ENCODE measurements around the gene CNGA3.
"Not testable (repeated sequence)": the region's sequence is repeated elsewhere in the genome, so short reads cannot be mapped to it uniquely, and the experiment has no call there.

The CNGA3 gene

DNA sequence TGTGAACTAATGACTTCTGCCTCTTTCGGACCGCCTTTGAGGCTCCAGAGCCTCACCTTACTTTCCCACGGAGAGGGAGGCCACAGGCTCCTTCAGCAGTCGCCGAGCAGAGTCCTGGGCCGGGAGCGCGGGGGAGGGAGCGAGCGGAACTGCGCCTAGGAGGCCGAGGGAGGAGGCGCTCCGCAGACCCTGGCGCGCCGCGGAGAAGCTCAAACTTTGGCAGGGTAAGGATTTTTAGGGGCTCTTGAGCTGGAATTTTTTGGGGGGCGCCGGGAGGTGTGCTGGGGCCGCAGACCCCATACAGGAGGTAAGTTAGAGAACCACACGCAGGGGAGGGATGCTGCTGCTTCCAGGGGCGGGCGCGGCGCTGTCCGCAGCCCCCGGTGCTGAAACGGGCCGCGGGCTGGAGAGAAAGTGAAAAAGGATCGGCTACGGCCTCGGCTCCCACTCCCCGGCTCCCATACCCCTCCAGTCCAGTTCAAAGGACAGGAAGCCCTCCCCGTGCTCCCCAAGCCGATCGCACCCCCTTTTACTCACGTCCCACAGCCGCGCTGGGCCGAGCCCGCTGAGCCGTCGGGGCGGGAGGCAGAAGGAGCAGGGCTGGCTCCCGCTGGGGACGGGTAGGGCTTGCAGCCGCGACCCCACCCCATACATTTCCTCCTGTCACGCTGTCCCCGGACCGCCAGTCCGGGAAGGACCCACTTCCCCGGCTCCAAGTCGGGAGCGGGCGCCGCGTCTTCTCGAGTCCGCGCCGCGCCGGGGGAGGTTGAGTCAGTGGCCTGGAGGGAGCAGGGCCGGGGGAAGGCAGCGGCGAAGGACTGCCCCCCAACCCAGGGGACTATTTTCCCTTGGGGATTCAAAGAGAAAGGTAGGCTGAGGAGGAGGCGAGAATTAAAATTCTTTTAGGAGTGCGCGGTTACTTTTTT is at the start of gene CNGA3:
Gene CNGA3, plus strand, starts transcription at position 146 of the 926 bp plus-strand sequence. CDS start 23,520 bp downstream, outside the sequence.
- DNase-seq (ENCODE audit: low spot score), result peak; percentile 20

DNA sequence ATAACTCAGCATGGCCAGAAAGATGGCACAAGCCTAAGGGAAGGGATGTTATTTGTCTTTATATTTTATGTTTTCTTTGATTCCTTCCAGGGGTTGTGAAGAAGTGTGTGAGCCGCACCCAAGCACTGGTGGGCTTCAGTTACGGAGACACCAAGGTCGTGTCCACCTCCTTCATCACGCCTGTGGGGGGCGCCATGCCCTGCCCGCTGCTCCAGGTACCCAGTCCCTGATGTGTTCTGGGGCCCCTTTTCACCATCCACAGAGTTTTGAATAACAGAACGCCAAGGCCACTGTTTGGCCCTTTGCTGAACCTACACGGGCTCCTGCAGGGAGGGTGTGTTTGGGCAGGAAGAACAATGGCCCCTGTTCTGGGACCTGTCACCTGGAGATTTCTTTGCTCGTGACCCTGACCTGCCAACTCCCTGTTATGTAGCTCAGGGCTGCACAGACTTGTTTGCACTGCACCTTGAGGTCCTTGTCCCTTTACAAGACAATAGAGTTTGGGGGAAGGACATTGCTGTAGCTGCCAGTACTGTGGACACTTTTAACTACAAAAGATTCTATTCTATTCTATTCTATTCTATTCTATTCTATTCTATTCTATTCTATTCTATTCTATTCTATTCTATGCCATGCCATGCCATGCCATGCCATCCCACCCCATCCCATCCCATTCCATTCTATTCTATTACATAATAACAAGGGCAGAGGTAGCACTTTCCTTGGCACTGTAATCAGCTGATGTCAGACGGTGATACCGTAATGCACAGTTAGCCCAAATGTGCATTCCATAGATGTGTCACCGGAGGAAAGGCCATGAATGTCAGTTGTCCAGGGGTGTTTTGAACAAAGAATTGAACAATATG is 48.2 kb upstream of the CNGA3 start:
- no peak for DNase-seq (ENCODE audit: low spot score)

DNA sequence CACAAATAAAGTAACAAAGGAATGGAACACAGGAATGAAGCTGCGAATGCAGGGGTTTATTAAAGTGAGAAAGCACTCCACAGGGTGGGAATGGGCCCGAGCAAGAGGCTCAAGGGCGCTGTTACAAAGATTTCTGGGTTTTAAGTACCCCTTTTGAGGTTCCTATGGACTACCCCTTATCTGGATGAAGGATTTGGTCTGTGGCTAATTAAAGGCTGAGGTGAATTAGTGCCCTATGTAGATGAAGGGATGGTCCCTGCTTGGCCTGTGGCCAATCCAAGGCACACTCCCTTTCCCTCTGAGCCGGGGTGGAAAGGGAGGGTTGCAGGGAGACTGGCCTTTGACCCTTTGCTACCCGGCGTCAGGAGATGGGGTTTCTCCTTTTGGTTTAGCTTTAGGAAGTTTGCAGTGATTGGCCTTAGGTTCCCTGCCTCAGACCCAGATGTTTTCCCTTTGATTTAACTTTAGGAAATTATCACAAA is 47.5 kb upstream of the CNGA3 start:
- no peak for DNase-seq (ENCODE audit: low spot score)

DNA sequence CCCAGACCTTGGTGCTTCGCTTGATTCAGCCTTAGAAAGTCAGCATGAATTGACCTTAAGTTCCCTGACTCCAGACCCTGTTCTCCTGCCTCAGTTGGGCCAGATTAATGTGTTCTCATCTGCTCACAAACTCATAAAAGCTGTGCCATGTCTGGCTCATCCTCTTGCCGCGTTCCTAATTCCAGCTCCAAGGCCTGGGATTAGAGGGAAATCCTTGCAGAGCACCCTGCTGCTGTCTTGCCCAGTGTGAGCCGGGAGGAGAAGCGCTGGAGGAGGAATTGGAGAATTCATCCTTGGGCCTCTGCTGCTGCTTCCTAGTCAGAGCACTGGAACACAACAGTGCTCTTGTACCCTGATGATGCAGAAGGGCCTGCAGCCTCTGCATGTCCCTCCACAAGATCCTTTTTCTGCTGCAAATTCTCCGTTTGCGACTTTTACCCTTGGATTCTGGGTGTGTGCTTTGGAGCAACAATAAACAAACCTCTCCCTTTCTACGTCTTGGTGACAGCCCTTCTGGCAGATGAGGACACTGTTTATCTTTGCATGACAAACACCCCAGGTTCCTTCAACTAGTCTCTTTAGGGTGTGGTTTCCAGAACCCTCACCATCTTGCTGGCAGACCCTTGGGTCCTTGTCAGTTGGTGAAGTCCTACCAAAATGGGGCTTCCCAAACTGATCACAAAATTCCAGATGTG is 46.9 kb upstream of the CNGA3 start:
- DNase-seq (ENCODE audit: low spot score), result no peak

DNA sequence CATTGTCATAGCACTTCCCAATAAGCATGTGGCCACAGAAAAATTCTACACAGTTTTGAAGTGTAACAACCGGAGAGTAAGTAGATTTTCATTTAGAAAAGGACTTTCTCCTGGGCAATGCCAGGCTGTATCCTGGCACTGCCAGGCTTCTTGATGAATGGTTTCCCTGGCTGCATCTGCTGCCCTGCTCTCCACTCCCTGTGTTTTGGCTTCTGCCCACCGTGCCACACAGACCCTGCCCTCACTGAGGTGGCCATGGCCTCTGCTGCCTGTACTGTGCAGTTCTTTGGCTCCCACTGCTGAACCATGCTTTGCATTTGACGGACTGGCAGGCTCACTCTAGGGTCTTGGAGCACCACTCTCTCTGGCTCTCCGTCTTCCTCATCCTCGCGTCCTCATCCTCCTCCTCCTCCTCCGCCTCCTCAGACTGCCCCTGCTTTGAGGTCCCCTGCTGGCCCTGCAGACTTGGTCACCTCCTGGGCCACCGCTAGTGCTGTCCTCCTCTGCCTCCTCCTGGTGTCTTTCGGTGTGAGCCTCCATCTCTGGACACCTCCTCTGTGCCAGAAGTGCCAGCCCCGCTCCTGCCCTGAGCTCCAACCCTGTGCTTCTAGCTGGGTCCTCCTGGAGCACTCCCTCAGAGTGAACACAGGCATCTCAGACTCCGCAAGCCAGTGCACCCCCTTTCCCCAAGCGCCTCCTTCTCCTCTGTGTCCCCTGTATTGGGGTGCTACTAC is 45.9 kb upstream of the CNGA3 start:
- DNase-seq (ENCODE audit: low spot score), result no peak

DNA sequence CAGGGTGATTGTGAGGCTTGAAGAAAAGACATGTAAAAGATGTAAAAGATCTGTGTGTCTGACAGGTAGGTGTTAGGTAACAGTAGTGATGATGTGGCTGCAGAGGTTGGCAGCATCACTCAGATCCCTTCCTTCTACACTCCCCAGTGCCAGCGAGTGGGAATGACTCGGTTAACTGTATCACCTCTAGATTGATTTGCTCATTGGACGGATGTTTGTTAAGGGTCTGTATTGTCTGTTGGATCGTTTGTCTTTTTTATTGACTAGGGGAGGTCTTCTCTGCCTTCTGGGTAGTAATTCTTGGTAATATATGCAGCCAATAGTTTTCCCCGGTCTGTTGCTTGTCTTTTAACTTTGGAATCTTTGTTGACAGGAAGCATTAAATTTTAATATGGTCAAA is 44.8 kb upstream of the CNGA3 start:
- DNase-seq (ENCODE audit: low spot score), result no peak

DNA sequence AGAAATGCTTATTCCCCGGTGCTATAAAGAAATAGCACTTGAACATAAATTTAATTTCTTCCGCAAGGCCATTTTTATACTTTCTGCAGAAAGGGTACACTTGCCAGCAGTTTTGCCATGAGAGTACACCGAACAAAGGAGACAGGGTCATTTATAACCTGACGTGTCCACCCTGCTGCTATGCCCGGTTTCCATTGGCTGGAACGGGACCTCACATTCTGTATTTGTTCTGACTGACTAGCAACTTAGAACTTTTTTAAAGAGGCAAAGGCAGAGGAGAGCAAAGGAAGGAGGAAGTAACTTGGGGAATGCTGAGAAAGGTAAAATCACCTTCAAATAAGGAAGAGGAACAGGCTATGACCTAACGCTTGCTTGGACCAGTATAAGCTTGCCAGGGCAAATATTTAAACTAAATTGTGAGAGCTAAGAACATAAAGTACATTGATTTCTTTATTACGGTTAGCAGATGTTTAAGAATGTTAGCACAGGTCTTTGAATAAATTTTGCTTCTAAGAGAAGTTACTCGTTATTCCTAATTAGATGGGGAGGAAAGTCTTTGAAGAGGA is 39.0 kb upstream of the CNGA3 start:
- peak; percentile 20 for DNase-seq (ENCODE audit: low spot score)

DNA sequence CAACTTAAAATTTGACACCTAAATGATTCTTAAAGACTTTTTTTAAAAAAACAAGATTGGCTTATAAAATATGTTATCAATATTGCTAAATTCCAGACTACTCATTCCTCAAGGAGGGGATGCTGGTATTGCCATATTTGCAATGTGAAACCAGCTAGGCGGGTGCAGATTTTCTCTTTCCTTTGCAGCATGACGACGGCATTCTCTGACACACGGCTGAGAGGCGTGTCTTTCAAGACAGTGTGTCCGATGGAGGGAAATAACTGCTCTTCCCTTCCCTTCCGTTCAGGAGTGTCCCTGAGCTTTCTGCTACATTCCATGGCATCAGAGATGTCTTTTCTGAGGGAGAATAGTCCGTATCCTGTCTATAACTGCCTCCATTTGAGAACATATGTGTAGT is 38.2 kb upstream of the CNGA3 start:
- DNase-seq (ENCODE audit: low spot score), result no peak

DNA sequence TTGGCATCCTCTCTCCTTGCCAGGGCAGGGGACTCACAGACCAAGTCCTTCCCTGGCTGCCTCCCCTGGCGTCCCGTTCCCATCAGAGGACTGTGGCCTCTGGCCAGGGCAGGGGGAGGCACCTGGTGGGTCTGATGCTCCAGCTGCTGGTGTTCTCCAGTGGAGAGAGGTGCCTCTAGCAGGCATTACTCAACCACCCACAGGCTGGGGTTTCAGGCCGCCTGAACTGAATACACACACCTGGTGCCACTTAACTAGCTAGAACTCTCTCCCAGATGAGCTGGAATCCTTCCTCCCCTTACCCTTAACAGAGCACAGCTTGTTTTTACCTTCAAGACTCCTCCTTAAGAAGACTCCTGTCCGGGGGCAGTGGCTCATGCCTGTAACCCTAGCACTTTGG is 37.7 kb upstream of the CNGA3 start:
- DNase-seq (ENCODE audit: low spot score), result no peak

DNA sequence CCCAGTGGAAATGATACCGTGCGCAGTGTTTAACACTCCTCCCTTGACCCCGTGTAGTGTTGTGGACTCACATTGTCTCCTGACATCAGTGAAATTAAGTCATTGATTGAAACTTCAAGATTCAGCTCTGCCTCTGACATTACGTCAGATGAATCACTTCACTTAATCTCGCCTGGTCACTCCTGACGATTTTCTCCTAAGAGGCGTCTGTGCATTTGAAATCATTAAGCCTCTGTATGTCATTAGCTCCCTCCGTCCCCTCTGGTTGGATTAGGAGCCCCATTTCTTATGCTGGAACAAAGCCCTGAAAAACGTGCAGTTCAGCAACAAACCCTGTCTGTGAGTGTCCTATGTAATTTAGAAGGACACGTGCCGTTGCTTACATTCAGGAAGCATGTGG is 36.7 kb upstream of the CNGA3 start:
- DNase-seq (ENCODE audit: low spot score), result no peak

DNA sequence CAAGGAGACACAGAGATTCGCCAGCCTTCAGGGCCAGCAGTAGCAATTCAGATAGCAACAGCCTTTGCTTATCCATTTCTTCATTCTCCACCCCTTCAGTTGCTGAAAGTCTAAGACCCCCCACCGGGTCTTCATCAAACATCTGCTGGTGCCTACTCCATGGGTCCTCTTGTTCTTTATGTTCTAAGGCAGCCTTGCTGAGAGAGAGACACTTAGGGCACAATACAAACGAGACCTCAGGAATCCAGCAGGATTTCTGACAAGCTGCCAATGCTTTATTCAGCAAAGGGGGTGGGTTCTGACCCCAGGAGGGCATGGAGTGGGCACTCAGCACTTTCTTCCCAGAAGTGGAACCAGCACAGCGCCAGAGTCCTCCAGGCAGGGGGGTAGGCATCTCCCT is 36.2 kb upstream of the CNGA3 start:
- DNase-seq (ENCODE audit: low spot score), result no peak

DNA sequence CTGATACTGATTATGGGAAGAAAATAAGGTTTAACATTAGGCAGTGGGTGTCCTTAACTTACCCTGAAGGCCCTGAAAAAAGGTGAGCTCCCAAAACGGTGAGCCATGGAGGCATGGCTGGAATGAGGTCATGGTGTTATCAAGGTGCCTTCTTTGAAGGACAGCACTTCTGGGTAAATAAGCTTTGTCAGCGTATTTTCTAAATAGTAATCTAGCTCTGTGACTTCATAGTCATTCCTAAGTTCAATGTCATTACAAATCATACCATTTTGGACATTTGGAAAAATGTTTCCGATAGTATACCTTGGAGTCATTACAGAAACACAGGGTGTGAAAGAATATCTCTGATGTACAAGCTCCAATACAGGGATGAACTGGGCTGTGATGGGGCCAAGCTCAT is 35.2 kb upstream of the CNGA3 start:
- no peak for DNase-seq (ENCODE audit: low spot score)

DNA sequence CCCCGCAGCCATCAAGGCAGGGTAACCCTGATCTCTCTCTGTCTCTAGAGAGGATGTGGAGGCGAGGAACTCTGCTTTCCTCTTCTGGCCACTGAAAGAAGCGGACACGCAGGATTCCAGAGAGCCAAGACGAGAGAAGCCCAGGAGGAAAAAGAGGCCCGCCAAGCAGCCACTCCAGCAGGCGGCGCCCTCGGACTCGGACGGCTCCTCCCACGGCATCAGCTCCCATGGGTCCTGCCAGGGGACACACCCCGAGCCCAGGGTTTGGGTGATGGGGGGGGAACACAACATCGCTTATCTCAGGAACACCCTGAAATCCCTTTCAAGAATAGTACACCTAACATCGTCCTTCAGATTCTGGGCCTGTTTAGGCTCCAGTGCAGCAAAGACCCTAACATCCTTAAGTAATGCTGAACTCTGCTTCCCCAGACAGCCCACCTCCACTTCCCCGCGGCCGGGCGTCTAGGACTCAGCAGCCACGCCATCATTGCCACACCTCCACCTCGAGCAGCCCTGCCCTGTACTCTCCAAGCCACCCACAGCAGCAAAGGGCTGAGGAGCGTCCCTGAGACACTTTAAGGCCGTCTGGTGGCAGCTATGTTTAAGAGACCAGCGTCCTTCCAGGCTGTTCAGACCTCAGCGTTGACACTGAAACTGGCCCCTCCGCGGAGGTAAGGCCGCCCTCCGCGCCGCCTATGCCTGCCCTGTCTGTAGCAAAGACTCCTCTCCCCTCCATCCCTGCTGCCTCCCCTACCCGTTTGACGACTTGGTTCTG is 34.3 kb upstream of the CNGA3 start:
- DNase-seq (ENCODE audit: low spot score), result no peak

DNA sequence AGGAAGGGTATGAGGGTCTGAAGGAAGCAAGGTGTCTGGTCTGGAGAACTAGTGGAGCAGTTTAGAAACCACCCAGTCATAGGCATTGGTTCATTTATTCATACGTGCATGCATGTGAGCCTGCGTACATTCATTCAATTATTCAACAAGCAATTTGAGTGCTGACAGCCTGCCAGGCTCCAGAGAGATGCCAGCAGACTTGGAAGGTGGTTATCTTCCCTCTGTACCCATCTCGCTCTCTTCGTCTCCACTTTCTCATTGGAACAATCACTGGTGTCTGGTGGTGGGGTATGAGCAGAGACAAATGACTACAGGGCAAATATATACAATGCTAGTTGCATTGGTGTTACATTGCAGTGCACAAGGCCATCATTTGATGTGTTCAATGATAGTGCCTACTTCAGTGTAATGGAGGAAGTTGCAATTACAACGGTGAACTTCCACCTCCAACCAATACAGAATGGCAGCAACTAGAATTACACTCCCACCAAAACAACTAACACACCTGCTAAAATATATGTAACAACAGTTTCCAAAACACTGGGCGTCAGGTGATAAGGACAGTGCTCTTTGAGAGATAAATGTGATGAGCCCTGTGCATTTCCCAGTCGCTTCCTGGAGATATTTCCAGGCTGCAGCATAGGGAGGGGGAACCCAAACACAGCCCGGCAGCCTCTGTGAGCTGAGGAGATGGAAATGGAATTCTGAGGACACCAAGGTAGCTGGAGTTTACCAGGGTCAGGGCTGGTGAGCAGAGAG is 32.6 kb upstream of the CNGA3 start:
- no peak for DNase-seq (ENCODE audit: low spot score)

DNA sequence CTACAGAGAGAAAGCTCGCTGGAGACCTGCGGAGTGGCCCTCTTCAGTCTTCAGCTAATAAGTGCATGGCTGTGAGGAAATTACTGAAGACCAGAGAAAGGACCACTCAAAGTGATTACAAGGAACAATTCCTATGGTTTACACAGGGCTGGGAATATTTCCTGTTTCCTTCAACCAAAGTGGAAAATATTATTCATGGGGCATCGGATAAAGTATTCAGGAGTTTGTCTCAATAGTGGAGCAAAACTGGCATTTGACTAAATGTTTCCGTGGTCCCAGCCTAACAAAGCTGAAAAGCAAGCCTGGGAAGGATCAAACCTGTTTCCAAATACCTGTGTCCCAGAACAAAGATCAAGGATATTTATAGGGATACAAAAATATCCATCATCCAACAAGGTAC is 32.0 kb upstream of the CNGA3 start:
- DNase-seq (ENCODE audit: low spot score), result no peak

DNA sequence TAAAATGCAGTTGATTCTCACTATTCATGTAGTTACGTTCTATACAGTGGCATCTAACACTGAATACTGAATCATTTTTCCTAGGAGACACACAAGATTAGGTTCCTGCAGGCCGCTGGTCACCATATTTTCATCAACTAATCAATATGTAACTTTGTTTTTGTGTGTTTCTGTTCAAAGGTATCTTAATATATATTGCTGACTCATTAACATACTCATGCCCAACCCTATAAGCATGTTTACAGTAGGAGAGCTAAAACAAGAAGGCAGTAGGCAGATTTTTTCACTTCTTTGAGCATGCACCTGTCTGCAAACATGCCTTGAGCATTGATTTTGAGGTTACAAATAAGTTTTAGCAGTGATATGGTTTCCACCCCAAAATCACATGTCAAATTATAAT is 30.3 kb upstream of the CNGA3 start:
- no peak for DNase-seq (ENCODE audit: low spot score)

DNA sequence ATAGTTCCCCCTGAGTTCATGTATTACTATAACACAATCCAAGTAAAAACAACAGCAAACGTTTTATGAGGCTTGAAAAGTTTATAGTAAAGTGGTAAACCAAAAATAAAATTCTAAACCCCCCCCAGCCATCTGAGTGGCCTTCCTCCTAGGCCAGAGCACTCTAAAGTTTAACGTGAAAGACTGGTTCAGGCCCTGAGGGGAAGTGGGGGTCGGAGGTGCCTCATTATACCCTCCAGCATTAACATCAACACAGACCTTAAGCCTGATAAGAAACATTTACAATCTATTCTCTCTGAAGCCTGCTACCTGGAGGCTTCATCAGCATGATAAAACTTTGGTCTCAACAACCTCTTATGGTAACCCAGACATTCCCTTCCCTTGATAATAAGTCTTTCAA is 29.0 kb upstream of the CNGA3 start:
- DNase-seq (ENCODE audit: low spot score), result no peak

DNA sequence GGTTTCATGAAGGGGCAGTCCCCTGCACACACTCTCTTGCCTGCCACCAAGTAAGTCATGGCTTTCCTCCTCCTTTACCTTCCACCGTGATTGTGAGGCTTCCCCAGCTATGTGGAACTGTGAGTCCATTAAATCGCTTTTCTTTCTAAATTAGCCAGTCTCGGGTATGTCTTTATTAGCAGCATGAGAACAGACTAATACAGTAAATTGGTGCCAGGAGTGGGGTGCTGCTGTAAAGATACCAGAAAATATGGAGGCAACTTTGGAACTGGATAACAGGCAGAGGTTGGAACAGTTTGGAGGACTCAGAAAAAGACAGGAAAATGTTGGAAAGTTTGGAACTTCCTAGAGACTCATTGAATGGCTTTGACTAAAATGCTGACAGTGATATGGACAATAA is 26.1 kb upstream of the CNGA3 start:
- not testable (repeated sequence) for DNase-seq (ENCODE audit: low spot score)

DNA sequence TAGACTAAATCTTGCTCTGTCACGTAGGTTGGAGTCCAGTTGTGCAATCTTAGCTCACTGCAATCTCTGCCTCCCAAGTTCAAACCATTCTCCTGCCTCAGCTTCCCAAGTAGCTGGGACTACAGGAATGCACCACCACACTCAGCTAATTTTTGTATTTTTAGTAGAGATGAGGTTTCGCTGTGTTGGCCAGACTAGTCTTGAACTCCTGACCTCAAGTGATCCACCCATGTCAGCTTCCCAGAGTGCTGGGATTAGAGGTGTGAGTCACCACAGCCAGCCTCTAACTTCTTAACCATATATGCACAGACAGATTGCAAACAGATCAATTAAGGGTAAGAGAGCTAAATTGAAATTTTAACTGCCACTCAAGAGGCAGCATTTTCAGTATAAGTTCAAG is 22.1 kb upstream of the CNGA3 start:
- DNase-seq (ENCODE audit: low spot score), result peak; percentile 12

DNA sequence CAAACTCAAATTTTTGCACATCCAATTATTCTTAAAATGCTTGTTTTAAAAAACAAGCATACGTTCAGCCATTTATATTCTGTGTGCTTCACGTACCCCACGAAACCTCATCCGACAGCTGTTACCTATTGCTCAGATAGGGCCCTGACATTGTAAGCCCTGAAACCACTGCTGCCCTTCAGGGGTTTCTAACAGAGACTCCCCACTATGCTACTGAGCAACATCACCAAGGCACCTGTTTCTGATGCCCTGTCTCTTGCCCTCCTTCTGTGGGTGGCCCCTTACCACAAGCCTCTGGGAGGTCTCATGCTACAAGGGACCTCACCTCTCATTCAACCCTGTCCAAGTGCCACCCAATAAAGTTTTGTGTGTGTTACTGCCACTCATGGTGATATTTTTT is 18.5 kb upstream of the CNGA3 start:
- no peak for DNase-seq (ENCODE audit: low spot score)

Measured in kidney tubule cell (primary cell).